Putamen (tissue), 1 donor: ENCODE data around the gene WDR55.
"Not testable (repeated sequence)": the region's sequence is repeated elsewhere in the genome, so short reads cannot be mapped to it uniquely, and the experiment has no call there.

ENCODE experiments used
- DNase-seq: peaks from one replicate; pipeline ENCODE4 v3.0.0-alpha.2; 2016; ENCODE audit warnings: low spot score

The WDR55 gene

DNA sequence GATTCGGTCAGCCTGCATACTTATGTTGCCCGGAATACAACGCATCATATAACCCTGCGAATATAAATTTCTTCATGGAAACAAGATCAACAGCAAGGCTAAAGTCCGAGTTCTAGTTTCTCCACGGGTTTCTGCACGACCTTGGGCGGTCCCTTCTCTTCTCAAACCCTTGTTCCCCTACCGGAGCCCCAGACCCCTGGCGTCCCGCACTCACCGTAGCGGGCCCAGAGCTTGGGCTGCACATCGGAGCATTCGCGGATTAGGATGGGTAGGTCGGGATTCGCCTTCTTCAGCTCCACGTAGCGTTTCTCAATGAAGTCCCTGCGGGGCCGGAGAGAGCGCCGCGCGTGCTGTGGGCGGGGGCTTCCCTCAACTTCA is 17.7 kb upstream of the WDR55 start:
- DNase-seq: no peak

DNA sequence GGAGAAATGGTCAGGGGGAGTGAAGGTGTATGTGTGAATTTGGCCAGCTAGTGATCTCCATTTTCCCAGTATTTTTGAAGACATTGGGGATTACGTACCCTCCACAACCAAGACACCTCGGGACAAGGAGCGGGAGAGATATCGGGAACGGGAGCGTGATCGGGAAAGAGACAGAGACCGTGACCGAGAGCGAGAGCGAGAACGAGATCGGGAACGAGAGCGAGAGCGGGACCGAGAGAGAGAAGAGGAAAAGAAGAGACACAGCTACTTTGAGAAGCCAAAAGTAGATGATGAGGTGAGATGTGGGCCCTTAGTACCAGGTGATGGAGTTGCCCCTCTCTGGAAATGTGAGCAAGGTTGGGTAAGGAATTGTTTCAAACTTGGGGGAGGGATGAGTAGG is 5.8 kb upstream of the WDR55 start:
- no peak for DNase-seq

DNA sequence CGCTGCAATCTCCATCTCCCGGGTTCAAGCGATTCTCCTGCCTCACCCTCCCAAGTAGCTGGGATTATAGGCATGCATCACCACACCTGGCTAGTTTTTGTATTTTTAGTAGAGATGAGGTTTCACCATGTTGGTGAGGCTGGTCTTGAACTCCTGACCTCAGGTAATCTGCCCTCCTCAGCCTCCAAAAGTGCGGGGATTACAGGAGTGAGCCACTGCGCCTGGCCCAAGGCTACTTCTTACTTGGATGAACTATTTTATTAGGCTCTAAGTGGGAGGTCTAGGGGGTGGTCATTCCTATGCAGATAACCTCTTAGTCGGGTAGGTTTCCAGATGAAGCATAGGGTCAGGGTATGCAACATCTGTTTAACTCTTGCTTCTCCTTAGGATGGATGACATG is 4.3 kb upstream of the WDR55 start:
- not testable (repeated sequence) for DNase-seq

DNA sequence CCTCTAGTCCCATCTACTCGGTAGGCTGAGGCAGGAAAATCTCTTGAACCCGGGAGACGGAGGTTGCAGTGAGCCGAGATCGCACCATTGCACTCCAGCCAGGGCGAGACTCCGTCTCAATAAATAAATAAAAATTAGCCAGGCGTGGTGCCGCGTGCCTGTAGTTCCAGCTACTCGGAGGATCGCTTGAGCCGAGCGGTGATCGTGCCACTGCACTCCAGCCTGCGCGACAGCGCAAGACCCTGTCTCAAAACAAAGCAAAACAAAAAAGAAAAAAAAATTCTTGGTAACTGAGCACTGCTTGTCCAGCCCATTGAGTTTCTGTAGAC is 710 bp upstream of the WDR55 start:
- no peak for DNase-seq

DNA sequence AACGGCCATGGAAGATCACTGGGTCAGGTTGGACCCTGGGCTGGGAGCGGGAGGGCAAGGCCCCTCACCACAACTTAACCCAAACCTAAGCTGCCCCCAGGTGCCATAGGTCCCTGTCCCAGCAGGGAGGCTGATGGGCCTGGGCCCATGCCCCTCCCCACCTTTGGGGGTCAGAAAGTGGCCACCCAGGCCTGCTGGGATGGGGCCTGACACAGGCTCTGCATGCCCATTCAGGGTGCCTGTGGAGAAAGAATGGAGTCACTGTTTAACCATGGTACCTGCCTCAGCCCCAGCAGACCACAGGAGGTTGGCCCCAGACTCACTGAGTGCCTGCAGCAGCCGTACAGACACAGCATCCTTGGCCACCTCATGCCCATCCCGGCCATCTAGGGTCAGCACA is 6.3 kb downstream of the WDR55 start:
- not testable (repeated sequence) for DNase-seq

DNA sequence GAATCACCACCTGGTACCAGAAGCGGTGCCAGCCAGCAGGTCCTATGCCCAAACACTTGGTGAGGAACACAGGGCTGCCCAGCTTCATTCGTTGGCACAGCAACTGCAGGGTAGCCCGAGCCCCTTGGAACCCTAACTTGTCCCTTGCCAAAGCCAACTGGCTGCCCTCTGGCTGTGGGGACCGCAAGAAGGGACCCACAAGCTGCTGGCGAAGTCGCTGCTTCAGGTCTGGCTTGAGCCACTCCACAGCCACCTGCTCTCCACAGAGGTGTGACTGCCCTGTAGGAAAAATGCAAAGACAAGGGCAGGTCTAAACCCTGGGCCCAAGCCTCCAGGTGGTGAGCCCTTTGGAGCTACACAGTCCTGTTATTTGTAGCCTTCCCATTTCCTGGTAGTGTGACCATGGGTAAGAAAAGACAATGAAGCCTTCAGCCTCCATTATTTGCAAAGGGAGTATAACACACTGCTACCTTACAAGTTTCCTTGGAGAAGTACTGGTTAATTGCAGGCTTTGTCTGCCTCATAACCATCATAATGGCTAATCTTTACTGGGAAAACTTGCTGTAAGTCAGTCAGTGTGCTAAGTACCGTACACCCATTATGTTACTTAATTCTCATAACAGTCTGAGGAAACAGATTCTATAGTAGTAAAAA is 6.9 kb downstream of the WDR55 start:
- no peak for DNase-seq

DNA sequence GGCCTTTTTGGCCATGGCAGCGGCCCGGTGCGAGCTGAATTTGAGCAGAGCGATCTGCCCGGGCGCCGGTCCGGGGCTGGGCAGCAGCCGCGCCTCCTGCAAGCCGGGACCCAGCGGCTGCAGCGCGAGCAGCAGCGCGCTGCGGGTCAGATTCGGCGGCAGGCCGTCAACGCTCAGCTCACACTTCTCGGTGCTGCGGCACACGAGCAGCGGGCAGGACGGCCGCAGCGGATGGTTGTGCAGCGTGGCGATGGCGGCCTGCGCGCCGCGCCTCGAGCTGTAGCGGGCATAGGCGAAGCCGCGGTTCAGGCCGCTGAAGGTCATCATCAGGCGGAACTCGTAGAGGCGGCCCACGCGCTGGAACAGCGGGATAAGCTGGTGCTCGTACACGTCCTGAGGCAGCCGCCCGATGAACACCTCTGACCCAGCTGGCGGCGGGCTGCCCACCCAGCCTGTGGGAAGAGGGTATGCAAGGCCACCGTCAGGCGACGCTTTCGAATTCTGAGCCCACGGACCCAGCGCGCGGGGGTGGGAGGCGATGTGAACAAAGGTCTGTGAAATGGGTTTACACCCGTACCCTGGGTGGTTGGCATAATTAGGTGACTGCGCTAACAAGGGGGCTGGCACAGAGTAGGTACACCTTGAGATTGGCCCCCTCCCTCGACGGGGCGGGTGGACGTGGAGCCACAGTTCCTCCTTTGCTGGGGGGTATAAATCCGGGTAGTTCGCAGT is 7.9 kb downstream of the WDR55 start:
- DNase-seq: no peak

DNA sequence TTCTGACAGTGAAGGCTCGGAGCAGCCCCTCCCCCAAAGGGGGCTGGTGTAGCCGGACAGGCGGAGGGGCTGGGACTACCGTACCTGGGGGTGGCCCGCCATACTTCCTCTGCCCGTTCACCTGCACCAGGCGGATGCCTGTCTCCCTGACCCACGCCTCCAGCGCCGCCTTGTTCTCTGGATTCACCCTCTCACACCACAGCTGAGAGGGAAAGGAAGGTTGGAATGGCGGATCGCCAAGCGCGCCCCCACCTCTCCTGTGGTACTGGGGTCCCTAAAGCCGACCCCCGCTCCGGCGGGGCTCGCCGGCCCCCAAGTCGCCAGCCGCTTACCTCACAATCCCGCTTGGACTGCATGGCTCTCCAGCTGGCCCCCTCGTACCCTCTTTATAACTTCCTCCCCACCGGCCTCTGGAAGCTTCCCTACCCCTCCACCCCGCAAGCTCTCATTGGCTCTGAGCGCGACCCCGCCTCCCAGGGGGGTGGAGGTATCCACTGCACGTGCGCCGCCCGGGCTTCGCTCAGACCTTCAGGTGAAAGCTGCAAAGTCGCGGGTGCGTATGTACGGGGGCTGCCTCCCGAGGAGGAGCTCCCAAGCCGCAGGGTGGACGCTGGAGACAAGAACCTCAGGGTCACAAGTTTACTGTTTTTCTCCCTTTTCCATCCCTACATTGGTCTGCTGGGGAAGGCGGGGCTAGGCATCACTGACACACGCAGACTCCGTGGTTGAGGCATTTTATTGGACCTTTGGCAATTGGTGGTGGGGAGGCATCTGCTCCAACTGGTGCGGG is 8.7 kb downstream of the WDR55 start, which contains the start of gene DND1:
TSS of gene DND1 (minus strand) at position 390 of the 790 bp plus-strand sequence. CDS start at position 356, 34 bp downstream.
- DNase-seq: no peak

DNA sequence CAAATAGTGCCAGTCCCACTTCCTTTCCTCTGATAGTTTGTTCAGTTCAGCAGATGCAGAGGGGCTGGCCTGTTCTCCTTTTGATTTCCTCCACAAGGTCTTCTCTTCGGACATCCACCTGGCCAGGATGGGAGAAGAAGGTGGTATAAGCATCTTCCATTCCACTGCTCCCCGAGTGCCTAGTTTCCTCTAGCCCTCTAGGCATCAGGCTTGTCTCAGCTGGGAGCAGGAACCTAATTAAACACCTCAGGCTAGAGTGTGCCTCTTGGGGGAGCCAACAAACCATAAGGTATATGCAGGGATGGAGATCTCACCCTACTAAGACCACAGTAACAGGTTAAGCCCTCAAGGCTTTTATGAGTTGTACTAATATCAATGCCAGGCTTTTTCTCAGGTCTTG is 9.5 kb downstream of the WDR55 start:
- DNase-seq: no peak

DNA sequence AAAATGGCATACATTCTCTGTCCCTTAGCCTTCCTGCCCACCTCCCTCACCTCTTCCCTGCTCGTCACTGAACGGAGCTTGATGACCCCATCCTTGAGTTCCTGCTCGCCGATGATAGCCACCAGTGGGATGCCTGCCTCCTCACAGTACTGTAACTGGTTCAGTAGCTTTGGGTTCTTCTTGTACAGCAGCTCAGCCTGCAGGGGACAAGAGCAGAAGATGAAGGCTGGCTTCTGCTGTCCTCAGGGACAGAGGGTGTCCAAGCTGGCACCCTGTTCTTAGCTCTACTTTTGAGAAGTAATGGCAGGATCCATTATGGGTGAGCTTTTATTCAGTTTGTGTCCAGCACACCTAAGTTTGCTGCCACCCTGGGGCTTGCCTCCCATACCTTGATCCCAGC is 9.9 kb downstream of the WDR55 start:
- DNase-seq: no peak

DNA sequence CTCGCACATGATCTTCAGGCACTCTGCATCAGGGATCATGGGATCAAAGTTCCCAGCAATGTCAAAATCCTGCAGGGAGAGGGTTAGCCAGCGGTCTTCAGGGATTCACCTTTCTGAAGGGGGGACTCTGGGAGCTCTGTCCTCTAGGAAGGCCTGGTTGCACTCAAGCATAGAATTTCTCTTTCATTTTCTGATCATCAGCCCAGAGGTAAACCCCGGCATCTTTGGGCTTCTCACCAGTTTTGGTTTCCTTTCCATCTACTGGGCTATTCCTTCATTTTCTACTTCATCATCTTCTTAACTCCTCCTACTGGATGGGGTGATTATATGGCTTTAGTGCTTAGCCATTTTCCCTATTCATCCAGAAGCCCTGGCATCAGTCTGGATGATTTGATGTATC is 13.2 kb downstream of the WDR55 start:
- DNase-seq: no peak

DNA sequence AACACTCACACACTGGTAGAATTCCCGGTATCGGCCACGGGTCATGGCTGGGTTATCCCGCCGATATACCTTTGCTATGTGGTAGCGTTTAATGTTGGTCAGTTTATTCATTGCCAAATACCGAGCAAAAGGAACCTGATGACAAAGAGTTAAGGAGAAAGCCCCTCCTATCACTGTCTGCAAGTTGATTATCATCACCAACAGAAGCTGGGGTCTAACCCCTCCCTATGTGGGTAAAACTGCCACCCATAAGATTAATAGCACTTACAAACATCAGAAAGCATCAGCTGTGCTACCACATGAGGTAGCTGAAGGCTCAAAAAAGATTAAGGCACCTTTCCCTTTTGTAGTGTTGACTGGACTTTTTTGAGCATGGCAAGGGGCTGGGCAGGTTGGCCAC is 14.3 kb downstream of the WDR55 start:
- DNase-seq: no peak

DNA sequence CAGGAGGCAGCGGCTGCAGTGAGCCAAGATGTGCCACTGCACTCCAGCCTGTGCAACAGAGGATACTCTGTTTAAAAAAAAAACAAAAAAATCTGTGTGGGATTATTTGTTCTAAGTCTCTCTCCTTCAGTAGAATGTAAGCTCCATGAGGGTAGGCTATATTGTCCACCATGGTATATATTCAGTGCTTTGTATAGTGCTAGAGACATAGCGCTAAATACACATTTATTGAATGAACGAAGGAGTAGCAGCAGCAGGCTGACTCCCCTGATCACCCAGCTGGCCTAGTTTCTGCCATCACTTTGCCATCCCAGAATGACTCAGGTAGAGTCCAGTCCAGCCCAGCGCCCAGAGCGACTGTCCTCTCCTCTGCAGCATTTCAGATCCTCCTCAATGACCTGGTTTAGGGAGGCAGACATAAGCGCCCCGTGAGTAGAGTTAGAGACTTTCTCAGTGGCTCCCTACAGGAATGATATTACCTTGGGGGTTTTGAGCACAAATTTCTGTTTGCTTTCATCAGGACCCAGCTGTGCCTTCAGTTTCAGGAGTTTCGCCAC is 25.8 kb downstream of the WDR55 start:
- no peak for DNase-seq

DNA sequence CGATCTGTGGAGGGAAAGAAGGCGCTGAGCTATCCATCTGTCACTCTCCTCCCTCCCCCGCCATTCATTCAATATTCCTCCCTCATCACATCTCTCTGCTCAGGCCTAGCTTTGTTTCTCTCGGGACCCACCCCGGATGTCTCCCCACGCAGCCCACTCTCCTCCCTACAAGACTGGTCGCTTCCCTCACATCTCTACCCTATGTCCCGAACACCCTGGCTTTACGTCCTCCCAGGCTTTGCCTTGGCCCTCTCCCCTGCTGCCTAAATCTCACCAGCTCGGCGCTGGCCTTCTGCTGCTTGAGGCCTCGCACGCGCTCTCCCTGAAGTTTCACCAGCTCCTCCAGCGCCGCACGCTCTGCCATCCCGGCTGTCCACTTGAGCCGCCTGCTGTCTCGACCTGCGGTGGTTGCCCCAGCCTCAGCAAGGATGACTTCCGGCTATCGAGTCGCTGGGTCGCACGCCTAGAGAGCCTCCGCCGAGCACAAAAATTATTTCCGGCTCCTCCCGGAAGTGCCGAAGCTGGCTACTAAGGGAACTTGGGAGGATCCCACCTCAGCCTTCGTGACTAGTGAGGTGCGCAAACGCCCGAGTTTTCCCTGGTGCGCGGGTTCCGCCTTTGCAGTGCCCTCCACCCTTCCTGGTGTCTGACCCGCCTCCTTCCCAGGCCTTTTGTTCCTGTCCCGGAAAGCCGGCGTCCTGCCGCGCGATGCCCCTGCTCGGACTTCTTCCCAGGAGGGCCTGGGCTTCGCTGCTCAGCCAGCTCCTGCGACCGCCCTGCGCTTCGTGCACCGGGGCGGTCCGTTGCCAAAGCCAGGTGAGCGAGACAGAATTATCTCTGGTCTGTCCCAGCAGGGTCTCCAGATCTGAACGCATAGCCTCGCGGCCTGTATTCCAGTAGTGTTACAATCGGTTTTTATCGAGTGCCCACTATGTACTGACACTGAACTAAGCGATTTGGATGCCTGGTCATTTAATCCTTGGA is 26.5 kb downstream of the WDR55 start, which contains the start of the genes HARS1 and HARS2:
TSS of gene HARS1 (minus strand) at position 430 of the 984 bp plus-strand sequence. CDS start at position 364, 66 bp downstream.
TSS of gene HARS2 (plus strand) at position 515 of the 984 bp plus-strand sequence. CDS start at position 709, 194 bp downstream.
- peak; percentile 90 for DNase-seq

DNA sequence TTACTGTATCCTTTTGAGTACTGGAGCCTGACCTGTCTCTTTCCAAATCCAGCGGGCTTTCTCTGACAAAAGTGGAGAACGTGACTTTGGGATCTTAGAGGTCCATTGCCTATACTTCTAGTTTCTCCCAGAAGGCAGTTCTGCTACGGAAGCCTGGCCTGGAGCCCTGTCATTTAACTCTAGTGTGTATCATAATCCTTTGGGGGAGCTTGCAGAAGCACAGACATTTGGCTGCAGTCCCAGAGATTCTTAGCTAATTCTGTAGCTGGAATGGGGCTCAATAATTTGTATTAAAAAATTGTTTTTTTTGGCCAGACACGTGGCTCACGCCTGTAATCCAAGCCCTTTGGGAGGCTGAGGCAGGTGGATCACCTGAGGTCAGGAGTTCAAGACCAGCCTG is 29.6 kb downstream of the WDR55 start:
- DNase-seq: no peak

DNA sequence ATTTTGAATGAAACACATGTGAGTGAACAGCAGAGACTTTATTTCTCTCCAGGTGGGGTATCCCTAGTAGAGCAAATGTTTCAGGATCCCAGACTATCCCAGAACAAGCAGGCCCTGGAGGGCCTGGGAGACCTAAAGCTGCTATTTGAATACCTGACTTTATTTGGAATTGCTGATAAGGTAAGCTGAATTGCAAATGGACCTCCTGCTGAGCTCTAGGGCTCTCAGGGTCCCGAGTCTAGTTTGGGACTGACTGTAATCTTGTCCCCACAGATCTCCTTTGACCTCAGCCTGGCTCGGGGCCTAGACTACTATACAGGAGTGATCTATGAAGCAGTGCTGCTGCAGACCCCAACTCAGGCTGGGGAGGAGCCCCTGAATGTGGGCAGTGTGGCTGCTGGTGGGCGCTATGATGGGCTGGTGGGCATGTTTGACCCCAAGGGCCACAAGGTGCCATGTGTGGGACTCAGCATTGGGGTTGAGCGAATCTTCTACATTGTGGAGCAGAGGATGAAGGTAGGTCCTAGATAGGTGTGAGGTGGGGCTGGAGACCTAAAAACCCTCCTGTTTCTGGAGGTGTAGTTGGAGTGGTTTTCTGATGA is 32.3 kb downstream of the WDR55 start:
- DNase-seq: no peak

DNA sequence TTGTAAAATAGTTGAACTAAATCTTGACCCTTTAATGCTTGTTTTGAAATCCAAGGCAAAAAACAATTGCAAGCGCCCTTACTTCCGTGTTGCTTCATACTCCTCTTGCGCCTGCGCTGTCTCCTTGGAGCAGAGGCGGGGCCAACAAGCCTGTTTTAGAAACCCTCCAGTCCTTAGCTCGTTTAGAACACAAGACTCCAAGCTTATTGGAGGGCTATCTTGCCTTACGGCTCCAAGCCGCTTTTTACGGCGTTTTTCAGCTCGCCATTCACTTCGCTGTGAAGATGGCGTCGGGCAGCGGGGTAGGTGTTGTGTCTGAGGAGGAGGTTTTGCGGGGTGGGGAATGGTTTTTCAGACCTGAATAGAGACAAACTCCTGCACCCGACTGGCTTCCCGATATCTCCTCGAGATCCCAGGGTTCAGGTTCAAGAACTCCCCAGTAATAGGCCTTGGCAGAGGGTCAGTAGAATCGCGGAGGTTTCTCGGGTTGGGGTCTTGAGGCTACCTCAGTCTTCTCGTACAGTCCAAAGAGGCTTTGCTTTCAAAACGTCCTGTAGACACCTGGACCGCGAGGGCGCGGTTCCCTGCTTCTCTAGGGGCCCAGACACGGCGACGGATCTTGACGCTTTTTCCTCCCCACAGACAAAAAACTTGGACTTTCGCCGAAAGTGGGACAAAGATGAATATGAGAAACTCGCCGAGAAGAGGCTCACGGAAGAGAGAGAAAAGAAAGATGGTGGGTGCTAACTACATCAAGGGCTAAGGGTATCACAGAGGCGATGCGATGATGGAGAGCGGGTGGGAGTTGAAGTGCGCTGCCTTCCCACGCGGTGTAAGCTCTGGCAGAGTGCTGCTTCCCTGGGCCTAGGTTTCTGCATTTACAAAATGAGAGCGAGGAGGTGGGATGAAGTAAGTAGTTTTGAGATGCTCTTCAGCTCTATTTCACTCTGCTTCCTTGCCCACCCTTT is 35.8 kb downstream of the WDR55 start, which contains the start of gene ZMAT2:
TSS of gene ZMAT2 (plus strand) at position 271 of the 968 bp plus-strand sequence. CDS start at position 285, 14 bp downstream.
- peak; percentile 99 for DNase-seq

DNA sequence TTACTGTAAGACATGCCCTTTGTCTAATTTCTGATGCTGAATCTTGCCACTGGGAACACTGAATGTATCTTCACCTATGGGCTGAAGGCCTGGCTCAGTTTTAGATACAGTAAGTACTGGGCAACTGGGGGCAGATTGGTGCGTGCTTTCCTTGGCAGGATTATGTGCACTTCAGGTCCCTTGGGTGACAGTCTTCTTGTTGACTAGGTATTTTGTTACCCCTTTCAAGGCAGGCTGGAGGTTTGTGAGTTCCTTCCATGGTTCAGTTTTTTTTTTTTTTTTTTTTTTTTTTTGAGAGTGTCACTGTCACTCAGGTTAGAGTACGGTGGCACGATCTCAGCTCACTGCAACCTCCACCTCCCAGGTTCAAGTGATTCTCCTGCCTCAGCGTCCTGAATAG is 43.1 kb downstream of the WDR55 start:
- no peak for DNase-seq

DNA sequence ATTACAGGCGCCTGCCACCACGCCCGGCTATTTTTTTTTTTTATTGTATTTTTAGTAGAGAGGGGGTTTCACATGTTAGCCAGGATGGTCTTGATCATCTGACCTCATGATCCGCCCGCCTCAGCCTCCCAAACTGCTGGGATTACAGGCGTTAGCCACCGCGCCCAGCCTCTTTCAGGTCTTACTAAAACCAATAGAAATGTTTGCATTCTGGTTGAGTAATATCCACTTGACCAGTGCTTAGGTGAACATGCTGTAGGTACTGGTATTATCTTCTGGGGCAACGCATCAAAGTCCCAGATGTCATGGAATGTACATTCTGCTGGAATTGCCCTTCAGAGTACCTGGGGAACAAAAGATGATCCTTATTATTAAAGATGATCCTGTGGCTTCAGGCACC is 44.1 kb downstream of the WDR55 start:
- DNase-seq: not testable (repeated sequence)
